ENCODE data around the gene METAP1.
"Not testable (repeated sequence)": the region's sequence is repeated elsewhere in the genome, so short reads cannot be mapped to it uniquely, and the experiment has no call there.

METAP1 gene

GRCh38 chr4:99102634-99103033, 107.1 kb downstream of the METAP1 start:
- DNase-seq = no peak

- no peak for DNase-seq
Observed at GRCh38 chr4:99103166-99103565, 107.6 kb downstream of the METAP1 start.

GRCh38 chr4:99104153-99104552, 108.6 kb downstream of the METAP1 start:
- no peak for DNase-seq

- DNase-seq = not testable (repeated sequence)
Observed at GRCh38 chr4:99109286-99109685, 113.8 kb downstream of the METAP1 start.
